AG20443 (cell line): ENCODE measurements around the gene SELENOS.
A peak's percentile ranks its signal among the peaks of the same experiment; 100 is the strongest.
"Not testable (repeated sequence)": the region's sequence is repeated elsewhere in the genome, so short reads cannot be mapped to it uniquely, and the experiment has no call there.

Source experiments
- DNase-seq: peaks from one replicate; pipeline ENCODE4 v3.0.0; 2012; ENCODE audit warnings: low spot score, mixed read lengths

Gene SELENOS

DNA sequence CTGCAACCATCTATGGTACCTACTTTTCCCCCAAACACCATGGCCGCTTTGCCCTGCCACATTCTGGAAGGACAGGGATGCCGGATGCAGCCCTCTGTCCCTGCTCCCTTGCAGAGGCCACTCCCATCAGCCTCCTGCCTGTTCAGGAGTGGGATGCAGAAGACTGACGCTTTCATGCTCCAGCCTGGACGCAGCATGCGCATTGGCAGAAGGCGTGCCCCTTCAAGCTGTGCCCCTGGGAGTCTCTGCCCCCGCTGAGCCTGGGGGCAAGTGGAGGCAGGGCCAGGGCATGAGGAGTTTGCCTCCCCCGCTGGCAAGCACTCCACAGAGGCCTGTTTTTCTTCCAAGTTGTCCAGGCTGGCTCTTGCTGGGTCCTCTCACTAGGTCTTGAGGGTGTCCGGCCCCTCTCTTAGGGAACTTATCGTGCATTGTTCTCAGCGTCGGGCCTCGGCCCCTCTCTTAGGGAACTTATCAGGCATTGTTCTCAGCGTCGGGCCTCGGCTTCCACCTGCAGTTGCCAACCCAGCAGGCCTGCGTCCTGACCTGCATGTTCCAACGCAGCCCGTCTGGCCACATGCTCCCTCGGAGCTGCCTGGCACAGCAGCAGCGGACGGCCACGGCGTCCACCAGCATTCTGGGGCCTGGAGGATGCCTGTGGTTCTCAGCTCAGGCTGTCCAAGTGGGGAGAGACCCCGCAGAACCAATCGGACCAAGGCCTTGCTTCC, 32.3 kb upstream of the SELENOS start:
- DNase-seq = no peak

GRCh38 chr15:101308604-101309435, 31.5 kb upstream of the SELENOS start:
- DNase-seq = no peak

- DNase-seq = no peak
These were observed 30.8 kb upstream of the SELENOS start for GRCh38 chr15:101307897-101308603.

DNA sequence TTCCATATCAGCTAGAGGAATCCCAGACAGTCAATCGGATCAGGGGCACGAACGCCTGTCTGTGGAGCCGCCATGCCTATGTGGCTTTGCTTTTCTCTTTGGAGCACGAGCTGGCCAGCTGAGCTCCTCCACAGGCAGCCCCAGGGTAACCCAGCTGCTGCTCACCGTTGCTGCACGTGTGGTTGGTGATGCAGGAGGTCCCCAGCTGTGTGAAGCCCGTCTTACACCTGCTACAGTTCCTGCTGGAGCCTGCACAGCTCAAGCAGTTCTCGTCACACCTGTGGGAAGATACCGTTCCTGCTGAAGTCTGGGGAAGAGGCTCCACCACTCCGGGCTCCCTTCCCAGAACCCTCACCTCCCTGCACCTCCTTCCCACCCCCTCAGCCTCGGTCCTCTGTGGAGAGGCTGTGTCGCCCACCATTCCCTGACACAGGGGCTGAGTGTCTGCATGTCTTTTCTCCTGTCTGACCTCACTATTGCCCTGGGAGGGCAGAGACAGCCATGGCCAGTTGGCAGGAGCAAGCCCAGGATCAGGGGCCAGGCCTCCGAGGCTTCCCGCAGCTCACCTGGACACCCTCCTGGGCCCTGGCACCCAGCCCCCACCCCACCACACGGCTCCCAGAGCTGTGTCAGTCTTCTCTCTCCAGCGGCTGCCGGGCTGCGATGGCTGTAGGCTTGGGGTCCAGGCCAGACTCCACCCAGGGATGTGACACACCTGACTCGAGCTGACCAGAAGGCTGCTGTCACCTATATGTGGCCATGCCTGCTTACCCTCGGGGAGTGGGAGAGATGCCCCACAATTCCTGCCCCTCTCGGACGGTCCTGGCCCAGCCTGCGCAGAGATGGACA, 30.0 kb upstream of the SELENOS start:
- no peak for DNase-seq

GRCh38 chr15:101306341-101307047, 29.2 kb upstream of the SELENOS start:
- DNase-seq = no peak

- DNase-seq = no peak
These were observed 28.6 kb upstream of the SELENOS start for GRCh38 chr15:101305820-101306255.

GRCh38 chr15:101303408-101303807, 26.1 kb upstream of the SELENOS start:
- DNase-seq = peak; percentile 3

- DNase-seq = no peak
These were observed 19.4 kb upstream of the SELENOS start for GRCh38 chr15:101296418-101297405.

DNA sequence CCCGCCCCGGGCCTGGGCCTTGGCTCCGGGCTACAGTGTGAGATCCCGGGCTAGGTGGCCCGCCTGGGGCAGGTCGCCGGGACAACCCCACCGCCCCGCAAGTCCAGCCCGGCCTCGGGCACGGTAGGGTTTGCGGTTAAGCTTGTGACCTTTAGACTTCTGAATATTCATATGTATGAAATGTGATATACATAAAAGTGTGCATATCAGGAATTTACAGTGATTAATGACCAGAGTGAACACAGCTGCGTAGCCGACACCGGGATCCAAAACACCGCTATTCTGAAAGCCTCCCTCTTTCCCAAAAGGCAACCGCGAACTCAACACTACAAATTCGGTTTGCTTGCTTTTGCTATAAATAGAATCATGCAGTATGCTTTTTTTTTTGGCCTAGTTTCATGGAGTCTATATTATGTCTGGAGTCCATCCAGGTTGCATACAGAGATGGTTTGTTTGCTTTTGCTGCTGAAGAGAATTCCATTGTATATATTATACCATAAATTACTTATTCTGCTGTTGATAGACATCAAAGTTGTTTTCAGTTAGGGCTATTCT, 18.4 kb upstream of the SELENOS start:
- DNase-seq = no peak

DNA sequence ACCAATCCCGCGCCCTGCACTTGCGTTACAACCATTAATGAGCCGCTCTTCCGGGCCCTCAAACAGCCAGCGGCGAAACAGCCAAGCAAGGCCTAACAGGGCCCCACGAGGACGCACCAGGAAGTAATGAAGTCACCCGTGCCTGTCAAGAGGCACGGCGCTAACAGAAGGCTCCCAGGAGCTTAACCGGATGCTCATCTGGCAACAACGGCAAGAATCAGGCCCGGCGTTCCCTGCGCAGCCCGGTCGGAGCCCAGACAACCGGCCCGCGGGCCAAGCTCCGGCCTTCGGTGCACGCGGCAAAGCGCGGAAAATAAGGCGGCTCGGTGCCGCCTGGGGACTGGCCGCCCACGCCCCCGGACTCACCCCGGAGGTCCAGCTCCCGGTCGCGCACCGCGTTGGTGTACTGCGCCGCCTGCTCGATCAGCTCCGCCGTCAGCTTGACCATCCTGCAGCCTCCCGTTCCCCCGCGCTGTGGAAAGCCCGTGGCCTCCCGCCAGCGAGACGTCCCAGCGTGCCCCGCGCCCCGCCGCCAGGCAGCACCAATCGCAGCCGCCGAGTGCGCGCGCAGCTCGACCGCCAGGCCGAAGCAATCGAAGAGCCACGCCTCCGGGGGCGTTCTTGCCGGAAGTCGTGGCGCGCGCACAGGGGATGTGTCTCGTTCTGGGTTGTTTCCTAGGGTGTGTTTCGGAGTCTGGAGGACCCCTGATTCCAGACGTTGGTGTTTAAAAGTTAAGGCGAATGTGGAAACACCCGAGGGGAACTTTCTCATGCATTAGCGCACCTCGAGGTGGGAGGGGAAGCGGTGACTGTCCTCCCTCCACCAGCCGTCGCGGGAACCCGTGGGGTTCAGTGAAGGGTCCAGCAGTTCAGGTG, 17.7 kb upstream of the SELENOS start, which contains the start of gene SNRPA1:
SNRPA1 (minus strand) TSS at position 518 of the 876 bp plus-strand sequence; CDS start at position 448, 70 bp downstream.
- peak; percentile 100 for DNase-seq

DNA sequence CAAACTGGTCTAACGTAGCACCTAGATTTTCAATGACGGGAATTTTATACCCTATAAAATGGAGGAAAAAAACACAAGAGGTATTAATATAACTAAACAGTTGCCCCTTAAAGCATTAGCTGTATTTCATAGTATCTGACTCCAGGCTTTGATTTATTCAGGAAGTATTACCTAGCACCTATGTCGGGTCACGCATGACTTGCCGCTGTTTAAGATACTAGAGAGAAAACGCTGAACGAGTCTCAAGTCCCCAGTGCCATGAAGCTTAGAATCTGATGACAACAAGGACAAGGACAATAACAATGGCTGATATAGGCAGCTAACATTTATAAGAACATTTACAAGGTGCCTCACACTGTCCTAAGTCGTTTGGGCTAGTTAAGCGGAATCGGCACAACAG, 15.8 kb upstream of the SELENOS start:
- DNase-seq = no peak

- DNase-seq = peak; percentile 62
These were observed 11.7 kb upstream of the SELENOS start for GRCh38 chr15:101288905-101289513.

- DNase-seq = not testable (repeated sequence)
These were observed 10.1 kb upstream of the SELENOS start for GRCh38 chr15:101287342-101287741.

DNA sequence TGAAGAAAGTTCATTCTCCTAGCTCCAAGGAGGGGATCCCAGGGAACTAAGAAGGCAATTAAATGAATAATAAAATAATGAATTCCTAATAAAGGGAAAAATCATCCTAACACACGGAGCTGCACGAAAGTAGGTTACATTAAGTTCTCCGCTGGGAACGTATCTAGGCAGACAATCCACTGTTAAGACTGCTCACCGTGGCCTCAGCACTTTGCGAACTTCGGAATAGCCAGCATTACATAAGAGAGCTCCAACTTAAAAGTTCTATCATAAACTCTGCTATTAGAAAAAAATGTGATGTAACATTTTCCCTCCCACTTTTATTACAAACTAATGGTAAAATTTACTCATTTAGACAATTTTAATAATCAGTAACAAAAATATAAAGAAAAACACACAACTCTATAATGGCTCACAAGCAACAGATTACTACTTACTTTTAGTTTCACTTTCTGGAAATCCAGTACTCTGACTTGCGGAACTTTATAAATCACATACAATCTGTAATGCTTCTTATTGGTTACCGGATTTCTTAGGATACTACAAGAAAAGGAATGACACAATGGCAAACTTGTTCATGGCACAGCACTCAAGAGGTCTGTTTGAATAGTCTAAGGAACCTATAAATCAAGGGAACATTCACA, 9.3 kb upstream of the SELENOS start:
- DNase-seq = no peak

- DNase-seq = no peak
These were observed 6.6 kb upstream of the SELENOS start for GRCh38 chr15:101283931-101284330.

- no peak for DNase-seq
These were observed 2.7 kb upstream of the SELENOS start for GRCh38 chr15:101280007-101280406.

DNA sequence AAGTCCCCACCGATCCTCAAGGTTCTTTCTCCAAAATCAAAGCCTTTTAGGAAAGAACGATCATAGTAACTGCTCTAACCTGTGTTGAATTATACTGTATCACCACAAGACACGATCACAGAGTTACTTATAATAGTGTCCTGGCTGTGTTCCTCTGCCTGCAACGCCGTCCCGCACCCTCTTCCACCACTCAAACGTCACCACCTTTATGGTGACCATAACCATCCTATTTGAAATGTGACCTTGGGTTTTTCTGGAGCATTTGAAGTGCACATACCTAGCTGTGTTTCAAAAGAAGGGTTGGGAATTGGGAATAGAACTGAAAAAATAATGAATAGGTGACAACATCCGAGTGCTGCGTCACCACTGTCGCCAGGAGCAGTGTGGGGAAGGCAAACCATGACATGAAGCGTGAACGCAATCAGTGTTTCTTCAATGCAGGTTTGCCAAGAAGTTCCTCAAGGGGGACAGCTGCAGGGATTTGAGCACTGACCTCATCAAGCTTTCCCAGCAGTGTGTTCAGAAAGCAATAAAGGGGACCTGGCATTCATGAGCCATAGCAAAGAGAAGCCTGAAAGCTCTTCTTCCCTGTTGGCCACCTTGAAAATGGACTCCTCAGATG, 769 bp upstream of the SELENOS start:
- no peak for DNase-seq
